ENCODE results near the gene ERCC6L2.

ERCC6L2 gene

DNA sequence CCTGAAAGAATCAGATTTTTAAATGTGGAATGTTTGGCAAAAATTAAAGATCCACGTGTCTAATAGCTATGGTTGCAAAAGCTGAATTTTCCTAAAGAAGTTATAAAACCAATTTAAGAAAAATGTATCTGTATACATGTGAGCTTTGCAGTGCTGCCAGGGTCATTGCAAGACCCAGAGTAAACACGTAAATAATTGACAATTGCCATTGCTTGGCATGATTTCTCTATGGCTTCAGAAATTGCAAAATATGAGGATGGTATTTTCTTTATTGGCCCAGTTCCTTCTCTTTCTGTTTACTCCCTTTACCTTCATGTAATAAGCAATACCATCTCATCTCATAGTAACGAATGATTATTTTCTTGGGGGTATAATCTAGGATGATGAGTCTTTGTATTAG is 123.9 kb downstream of the ERCC6L2 start:
- H3K9ac ChIP-seq (ENCODE audit: low read length): no peak overlapping the region
- no peaks in the 10 kb centered on the region for H3K79me2 ChIP-seq (ENCODE audit: insufficient read depth, low read length)
- H3K27ac ChIP-seq (ENCODE audit: low read depth, low read length): no peak overlapping the region
- no peak overlapping the region for H3K4me3 ChIP-seq (ENCODE audit: insufficient read depth, low read length, poor library complexity, severe bottlenecking)
- H3K9me3 ChIP-seq (ENCODE audit: insufficient read depth, low read length): no peaks in the 10 kb centered on the region
- no peaks in the 10 kb centered on the region for H4K20me1 ChIP-seq (ENCODE audit: low read depth, low read length)
- no peaks in the 10 kb centered on the region for H3K9me2 ChIP-seq (replicated peaks; ENCODE audit: insufficient read depth, low read length)
- no peaks in the 10 kb centered on the region for H3K27me3 ChIP-seq (ENCODE audit: low read length)
- H3F3A ChIP-seq (ENCODE audit: insufficient read depth): no peaks in the 10 kb centered on the region
- TF ChIP-seq CTCF (IDR thresholded peaks at IDR 0.05; ENCODE audit: insufficient read depth, low read length, poor library complexity, severe bottlenecking) (no peak), EZH2phosphoT487 (conservative IDR thresholded peaks at IDR 0.05; ENCODE audit: low read length) (no peak)
- no peak overlapping the region for H3K4me2 ChIP-seq (ENCODE audit: low read depth, low read length, poor library complexity, severe bottlenecking)
- H2AFZ ChIP-seq (ENCODE audit: low read depth, low read length, severe bottlenecking): no peak overlapping the region
- H3K36me3 ChIP-seq (ENCODE audit: low read length): no peaks in the 10 kb centered on the region

DNA sequence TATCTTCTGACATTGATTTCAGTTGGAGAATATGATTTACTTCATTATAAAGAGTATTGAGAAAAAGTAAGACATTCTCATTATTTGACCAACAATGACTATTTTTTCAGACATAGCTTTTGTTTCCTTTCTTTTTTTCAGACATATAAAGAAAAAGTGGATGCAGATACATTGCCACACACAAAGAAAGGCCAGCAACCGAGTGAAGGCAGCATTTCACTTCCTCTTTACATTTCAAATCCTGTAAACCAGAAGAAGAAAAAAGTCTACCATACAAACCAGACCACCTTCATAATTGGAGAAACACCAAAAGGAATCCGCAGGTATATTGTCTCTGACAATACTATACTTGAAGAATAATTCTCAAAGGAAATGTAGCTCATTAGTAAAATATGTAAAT is 128.9 kb downstream of the ERCC6L2 start:
- H3K27me3 ChIP-seq (ENCODE audit: low read length): no peaks in the 10 kb centered on the region
- no peaks in the 10 kb centered on the region for H3K36me3 ChIP-seq (ENCODE audit: low read length)
- no peak overlapping the region for H3K27ac ChIP-seq (ENCODE audit: low read depth, low read length)
- no peaks in the 10 kb centered on the region for H3K9me2 ChIP-seq (replicated peaks; ENCODE audit: insufficient read depth, low read length)
- H3K79me2 ChIP-seq (ENCODE audit: insufficient read depth, low read length): no peaks in the 10 kb centered on the region
- no peak overlapping the region for H3K4me3 ChIP-seq (ENCODE audit: insufficient read depth, low read length, poor library complexity, severe bottlenecking)
- H4K20me1 ChIP-seq (ENCODE audit: low read depth, low read length): no peaks in the 10 kb centered on the region
- H2AFZ ChIP-seq (ENCODE audit: low read depth, low read length, severe bottlenecking): no peak overlapping the region
- H3K9me3 ChIP-seq (ENCODE audit: insufficient read depth, low read length): no peaks in the 10 kb centered on the region
- no peak overlapping the region for H3K9ac ChIP-seq (ENCODE audit: low read length)
- TF ChIP-seq EZH2phosphoT487 (conservative IDR thresholded peaks at IDR 0.05; ENCODE audit: low read length) (no peak), CTCF (IDR thresholded peaks at IDR 0.05; ENCODE audit: insufficient read depth, low read length, poor library complexity, severe bottlenecking) (no peak)
- H3F3A ChIP-seq (ENCODE audit: insufficient read depth): no peaks in the 10 kb centered on the region
- no peak overlapping the region for H3K4me2 ChIP-seq (ENCODE audit: low read depth, low read length, poor library complexity, severe bottlenecking)

DNA sequence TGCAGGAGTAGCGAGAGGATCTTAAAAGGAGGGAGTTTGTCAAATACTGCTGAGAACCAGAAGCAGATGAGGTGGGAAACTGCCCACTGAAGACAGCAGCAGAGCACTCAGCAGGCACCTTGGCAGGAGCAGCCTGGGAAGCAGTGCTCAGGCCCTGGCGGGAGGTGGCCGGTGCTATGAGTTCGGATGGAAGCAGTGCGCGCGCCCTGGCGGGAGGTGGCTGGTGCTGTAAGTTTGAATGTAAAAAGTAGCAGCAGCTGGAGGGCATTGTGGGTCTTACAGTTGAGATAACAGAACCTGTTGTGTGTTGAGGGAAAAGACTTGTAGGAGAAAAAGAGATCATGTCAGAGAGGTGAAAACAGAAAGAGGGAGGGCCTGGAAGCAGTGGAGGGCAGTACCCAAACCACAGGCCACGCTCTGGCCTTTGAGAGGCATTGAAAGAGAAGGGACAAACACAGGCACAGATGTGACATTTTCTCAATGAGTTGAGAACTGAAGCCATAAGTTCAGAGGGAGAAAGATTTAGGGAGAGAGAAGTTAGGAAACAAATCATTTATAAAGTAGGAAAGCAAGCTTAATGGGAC is 130.9 kb downstream of the ERCC6L2 start:
- Histone ChIP-seq H3K27ac (ENCODE audit: low read depth, low read length) (no peak overlapping the region), H3F3A (ENCODE audit: insufficient read depth) (no peaks in the 10 kb centered on the region), H3K9ac (ENCODE audit: low read length) (no peak overlapping the region), H2AFZ (ENCODE audit: low read depth, low read length, severe bottlenecking) (no peak overlapping the region), H3K36me3 (ENCODE audit: low read length) (no peaks in the 10 kb centered on the region), H3K9me3 (ENCODE audit: insufficient read depth, low read length) (no peaks in the 10 kb centered on the region), H3K4me3 (ENCODE audit: insufficient read depth, low read length, poor library complexity, severe bottlenecking) (no peak overlapping the region), H3K79me2 (ENCODE audit: insufficient read depth, low read length) (no peaks in the 10 kb centered on the region), H3K4me2 (ENCODE audit: low read depth, low read length, poor library complexity, severe bottlenecking) (no peak overlapping the region), H3K9me2 (replicated peaks; ENCODE audit: insufficient read depth, low read length) (no peaks in the 10 kb centered on the region), H4K20me1 (ENCODE audit: low read depth, low read length) (no peaks in the 10 kb centered on the region), H3K27me3 (ENCODE audit: low read length) (no peaks in the 10 kb centered on the region)
- TF ChIP-seq EZH2phosphoT487 (conservative IDR thresholded peaks at IDR 0.05; ENCODE audit: low read length) (no peak), CTCF (IDR thresholded peaks at IDR 0.05; ENCODE audit: insufficient read depth, low read length, poor library complexity, severe bottlenecking) (no peak)

All from SU-DHL-6 (cell line).